HTR-8/SVneo (cell line): ENCODE measurements around the gene SLBP.
A peak's percentile ranks its signal among the peaks of the same experiment; 100 is the strongest.

Experiments used
- DNase-seq: peaks from one replicate; pipeline ENCODE4 v3.0.0; 2011; ENCODE audit warnings: low spot score, mixed read lengths; ENCODE audit not compliant: insufficient read length
- FAIRE-seq: peaks from 2 replicates; lab custom pipeline; 2011; peaks lifted over from hg19 to GRCh38; lab: Jason Lieb, UNC

SLBP gene

DNA sequence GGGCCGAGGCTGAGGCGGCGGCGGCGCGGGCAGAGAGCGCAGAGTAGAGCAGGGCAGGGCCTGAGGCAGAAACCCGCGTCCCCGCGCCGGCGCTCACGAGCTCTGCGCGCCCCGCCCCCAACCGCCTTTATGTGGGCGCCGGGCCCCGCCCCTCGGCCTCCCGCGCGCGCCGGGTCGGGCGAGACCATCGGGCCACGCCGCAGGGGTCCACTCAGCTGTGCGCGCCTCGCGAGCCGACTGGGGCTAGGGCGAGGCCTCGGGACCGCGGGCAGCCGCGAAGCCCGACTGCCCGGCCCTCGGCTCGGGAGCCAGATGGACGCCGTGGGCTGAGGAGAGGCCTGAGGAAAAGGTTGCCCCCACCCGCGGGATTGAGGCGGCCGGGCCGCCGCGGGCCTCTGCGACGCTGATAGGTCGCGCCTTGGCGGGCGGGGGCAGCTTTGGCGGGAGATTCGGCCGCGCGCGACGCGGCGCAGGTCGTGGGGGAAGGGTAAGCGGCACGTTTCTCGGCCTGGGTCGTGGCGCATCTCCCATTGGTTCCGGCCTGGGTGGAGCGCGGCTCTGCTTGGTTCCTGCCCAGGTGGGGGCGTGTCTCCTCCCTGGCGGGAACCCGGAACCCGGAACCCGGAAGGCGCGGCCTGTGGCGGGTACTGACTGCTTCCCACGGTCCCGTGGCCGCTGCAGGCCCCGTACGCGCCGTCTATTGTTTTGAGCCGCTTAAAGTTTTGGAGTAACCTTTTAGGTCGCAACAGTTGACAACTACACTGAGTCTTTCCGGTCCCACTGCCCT, at the start of gene SLBP:
Gene SLBP (minus strand): TSS at position 104 of the 787 bp plus-strand sequence. CDS start 131 bp downstream, outside the sequence.
- DNase-seq = peak; percentile 96
- FAIRE-seq = peak; percentile 80

DNA sequence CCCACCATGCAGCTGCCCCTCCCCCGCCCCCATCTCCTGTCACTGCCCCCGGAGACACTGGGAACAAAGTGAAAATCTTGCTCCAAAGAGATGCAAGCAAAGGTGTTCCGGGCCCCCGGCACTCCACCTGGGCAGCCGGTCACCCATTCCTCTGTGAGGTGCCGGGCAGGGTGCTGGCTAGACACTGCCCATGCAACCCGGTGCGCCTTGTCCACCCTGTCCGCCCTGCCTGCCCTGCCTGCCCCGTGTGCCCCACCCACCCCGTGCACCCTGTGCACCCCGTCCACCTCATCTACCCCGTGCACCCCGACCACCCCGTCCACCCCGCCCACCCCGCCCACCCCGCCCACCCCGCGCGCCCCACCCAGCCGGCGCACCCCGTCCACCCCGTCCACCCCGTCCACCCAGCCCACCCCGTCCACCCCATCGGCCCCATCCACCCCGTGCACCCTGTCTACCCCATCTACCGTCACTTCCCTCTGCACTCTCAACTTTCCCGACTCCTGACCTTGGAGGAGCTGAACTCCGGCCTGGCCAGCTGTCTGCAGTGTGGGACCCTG, 49.1 kb upstream of the SLBP start:
- no peak for FAIRE-seq

DNA sequence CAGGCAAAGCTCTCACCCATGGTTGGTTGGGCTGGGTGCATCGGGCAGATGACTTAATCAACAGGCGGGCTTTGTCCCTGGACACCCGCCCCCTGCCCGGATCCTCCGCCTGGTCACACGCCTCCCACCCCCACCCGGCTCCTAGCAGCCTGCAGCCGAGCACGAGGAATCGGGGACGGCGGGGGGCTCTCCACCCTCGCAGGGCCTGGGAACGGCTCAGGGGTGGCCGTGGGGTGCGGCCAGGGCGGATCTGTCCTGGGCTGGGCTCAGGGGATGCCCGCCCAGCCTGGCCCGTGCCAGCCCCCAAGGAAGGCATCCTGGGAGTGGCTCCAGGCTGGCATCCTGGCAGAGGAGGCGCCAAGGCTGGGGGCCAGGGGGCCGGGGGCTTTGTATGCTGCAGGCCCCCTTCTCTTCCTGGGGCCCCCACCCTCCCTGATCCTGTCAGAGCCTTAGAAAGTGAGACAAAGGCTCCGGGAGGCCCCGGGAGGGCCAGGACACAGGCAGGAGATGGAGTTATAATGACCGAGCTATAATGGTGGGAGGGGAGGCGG, 48.5 kb upstream of the SLBP start:
- DNase-seq (no peak), FAIRE-seq (no peak)

More for the DNA sequence above, 49.1 kb upstream of the SLBP start:
- DNase-seq = no peak

DNA sequence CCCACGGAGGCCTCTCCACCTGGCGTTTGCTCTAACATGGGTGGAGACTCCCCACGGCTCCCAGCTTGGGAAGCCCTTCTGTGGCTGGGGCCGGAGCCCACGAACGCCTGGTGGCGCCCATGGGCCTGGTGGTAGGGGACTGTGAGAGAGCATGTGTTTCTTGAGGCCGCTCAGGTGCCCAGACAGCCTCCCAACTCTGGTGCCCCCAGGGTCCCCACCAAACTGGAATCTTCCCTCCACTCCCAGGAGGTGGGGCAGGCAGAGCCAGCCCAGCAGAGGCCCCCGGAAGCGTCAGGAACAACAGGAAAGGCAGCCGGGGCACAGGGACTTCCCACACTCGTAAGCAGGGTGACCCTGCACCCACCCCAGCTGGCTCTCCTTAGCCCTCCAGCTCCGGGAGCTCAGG, 47.7 kb upstream of the SLBP start:
- no peak for FAIRE-seq
- DNase-seq = no peak

DNA sequence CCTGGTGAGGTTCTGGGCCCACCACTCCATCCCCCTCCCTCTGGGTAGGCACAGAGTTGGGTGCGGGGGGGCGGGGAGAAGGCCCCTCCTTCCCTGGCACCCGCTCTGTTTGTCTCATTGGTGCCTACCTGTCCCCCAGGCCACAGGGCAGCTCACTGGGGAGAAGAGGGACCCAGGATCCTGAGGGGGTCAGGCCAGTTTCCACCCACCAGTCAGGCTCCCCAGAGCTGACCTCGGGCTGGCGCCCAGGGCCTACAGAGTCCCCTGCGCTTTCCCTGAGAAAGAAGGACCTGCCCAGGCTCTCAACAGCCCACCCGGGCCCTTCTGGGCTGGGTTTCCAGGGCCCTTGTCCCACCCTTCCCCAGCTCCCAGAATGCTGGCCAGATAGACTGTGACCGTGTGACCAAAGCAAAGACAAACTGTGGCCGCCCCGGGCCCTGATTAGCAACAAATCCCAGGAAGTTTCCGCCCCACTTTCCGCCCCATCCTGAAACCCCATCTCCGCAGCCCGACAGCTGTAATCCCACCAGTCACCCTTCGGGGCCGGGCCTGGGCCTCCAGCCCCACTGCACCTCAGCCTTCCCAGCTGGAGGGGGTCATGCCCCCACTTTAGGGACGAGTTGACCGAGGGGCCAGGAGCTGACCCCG, 47.2 kb upstream of the SLBP start:
- DNase-seq (no peak), FAIRE-seq (no peak)

DNA sequence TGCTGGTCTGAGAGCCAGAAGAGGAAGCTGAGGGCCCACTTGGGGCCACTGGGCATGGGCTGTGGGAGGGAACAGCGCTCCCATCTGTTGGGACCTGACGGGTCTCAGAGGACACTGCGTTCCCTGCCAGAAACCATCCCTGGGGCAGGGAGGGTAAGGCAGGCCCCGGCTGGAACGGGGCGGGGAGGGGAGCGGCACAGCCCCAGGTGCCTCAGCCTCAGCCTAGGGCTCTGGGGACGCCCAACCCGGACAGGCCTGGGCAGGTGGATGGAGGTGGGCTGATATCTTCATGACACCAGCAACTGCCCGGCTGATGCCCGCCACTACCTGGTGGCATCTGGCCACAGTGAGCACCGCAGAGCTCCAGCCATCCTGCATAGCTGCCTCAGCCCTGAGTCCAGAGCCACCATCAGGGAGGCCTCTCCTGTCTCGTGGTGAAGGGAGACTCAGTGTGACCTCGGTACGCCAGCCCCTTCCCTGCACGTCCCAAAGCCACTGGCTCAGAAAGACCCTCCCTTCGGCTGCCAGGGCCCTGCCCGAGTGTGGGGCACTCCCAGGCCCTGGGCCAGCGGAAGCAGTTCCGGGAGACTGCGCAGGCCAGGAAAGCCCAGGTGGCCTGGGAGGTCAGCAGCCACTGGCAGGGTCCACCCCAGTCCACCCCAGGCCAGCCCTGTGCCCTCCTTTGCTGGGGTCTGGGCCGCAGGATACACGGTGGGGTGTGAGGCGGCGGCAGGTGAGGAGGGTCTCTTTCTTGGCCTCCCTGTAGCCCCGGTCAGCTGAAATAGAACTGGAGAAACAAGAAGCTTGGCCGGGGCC, 46.4 kb upstream of the SLBP start:
- FAIRE-seq = no peak
- no peak for DNase-seq

DNA sequence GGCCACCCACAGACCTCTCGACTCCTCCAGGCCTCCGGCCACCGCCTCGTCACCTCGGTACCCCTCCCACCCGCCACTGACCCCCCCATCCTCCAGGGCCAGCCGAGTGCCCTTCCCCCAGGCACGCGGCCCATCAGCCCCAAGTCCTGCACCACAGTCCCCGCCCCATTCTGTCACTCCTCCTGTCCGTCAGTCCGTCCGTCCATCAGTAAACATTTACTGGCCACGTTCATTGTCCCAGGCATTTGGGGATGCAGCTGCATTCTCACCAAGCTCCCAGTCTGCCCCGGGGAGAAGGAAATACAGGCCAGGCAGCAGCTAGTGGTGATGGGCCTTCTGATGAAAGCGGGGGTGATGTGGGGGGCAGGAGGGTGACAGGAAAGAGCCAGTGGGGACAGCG, 45.7 kb upstream of the SLBP start:
- DNase-seq (no peak), FAIRE-seq (no peak)

DNA sequence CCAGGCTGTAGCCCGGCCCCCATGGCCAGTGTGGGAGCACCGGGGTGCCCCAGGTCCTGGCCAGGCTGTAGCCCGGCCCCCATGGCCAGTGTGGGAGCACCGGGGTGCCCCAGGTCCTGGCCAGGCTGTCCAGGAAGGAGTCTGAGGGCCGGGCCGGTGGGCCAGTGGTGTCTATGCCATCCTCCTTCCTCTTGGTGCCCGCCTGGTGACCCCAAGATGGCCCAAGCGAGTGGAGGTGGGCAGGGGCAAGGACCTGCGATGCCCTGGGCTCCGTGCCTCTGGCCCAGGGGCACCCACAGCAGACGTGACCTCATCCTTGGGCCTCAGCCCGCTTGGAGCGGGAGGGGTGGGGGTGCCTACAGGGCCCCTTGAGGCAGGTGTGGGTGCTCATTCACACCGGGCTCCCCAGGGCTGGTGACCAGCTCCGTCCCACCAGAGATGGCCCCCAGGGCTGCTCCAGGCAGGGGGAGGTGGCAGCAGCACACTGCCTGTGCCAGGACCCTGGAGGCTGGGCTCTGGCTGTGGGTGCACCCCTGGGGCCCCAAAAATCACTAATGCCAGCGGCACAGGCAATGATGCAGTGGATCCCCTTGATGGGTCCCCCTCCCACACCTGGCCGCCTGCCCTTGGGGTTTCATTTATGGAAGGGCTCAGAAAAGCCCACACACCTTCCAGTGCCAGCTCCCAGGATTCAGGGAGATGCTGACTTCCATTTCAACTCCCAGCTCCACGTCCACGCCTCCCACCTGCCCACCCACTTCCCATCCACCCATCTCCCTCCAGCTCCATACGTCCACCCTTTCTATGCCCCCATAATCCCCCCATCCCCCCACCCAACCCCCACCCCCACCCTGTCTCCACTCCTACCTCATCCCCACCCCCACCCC, 45.0 kb upstream of the SLBP start:
- DNase-seq = no peak
- no peak for FAIRE-seq

DNA sequence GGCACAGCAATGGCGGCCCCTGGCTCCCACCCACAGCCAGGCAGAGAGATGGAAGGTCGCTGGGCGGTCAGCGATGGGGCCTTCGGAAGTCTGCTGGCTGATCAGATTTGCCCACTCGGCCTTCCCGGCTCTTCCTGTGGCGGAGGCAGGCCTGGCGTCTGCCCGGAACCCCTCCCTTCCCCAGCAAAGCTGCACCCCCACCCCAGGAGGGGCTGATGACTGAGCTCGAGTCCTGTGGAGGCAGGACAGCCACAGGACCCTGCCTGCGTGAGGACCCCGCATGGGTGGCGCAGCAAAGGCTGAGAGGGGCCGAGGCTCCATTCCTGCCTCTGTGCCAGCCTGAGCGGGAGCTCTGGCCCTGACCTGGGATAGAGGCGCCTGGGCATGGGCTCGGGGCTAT, 44.0 kb upstream of the SLBP start:
- no peak for FAIRE-seq
- no peak for DNase-seq

DNA sequence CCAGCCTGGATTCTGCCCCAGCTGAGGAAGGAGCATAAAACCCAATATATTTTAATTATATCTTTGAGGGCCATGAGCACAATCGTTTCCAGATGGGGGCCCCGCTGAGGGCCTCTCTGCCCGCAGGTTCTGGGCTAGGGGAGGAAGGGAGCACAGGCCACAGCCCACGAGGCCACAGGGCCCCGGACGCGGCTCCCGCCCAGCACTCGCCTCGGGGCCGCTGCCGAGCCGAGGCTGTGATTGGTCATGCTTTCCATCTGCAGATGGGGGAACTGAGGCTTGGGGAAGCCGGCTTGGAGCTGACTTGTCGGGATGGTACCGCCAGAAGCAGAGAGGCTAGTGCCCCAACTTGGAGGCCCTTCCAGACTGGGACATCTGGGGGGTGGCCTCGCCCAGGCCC, 43.2 kb upstream of the SLBP start:
- FAIRE-seq = no peak
- DNase-seq = no peak

DNA sequence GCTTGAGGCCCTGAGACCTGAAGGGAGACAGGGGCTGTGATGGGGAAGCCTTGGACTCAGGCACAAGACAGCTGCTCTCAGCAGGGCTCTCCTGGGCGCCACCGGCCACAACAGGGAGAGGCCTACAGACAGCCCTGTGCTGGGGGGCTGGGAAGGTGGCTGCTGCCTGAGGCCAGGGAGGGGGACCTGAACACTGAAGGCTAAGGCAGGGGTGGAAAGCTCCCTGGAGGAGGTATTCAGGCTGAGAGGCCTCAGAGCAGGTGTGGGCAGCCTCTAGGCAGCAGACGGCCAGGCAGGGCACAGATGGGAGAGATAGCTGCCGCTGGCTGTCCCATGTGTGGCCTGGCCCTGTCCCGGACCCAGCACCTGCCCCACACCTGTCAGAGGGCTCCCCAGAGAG, 42.2 kb upstream of the SLBP start:
- DNase-seq (no peak), FAIRE-seq (no peak)

DNA sequence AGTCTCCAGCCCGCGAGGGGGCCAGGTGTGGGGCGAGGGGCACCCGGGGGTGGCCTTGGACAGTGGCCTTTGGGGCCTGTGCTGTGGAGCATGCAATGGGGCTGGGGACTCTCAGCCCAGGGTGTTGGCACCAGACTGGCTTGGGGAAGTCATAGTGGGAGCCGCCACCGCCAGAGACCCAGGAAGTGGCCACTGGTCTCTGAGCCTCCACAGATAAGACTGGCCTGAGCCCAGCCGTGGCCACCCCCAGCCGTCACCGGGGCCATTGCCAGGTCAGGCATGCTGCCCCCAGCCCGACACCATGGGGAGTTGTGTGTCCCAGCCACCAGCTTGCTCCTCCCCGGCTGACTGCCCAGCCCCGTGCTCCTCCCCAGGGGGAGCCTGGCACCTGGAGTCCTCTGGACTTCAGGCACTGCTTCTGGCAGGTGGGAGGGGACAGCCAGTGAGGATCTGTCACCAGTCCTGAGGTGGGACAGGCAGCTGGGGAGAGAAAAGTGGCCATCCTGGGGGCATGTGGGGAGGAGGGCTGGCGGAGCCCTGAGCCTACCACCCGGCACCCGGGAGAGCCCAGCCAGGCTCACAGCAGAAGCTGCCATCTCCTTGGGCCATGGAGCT, 41.7 kb upstream of the SLBP start:
- FAIRE-seq (no peak), DNase-seq (no peak)

DNA sequence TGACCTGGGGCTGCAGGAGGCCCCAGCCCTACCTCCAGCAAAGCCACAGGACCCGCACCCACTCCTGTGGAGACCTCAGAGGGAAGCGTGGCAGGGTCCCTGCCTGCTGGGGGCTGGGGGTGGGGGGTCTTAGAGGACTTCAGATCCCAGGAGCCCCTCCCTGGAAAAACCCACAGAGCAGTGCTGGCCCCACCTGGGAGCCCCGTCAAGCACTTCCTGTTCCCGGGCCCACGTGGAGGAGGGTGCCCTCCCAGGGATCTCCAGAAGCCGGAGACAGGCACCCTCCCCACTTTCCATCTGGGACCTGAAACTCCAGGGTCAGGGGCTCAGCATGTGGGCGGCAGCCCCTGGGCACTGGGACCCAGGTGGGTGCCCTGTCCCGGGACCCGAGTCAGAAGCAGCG, 41.2 kb upstream of the SLBP start:
- FAIRE-seq = no peak

DNA sequence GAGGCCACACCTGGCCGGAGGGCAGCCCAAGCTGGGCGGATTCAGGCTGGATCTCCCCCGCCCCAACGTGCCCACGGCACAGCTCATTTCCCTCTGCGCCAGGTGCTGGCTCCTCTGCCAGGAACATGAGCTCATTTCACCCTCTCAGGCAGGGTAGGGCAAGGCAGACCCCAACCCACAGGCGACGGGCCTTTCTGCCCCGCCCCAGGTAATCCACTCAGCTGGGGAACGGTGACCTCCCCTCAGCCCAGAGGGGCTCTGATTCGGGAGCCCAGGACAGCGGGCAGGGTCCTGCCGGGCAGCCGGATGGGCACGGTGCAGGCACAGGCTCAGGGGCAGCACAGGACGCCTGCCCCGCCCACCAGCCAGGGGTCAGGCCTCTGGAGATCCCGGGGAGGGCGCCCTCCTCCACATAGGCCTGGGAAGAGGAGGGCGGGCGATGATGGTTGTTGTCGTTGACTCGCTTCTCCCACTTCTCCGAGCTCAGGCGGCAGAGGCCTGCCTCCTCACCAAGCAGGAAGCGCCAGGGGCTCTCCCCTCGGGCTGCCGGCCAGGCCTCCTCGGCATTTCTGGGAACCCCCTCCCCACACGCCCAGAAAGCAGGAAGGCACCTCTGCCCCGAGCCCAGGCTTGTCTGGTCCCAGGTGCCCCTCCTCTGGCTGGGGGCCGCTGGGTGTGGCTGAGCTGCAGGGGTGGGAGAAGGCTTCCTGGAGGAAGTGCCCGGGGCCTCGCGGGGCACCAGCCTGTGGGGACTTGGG, 40.3 kb upstream of the SLBP start:
- no peak for FAIRE-seq
- no peak for DNase-seq

More for the DNA sequence above, 41.2 kb upstream of the SLBP start:
- DNase-seq = no peak

DNA sequence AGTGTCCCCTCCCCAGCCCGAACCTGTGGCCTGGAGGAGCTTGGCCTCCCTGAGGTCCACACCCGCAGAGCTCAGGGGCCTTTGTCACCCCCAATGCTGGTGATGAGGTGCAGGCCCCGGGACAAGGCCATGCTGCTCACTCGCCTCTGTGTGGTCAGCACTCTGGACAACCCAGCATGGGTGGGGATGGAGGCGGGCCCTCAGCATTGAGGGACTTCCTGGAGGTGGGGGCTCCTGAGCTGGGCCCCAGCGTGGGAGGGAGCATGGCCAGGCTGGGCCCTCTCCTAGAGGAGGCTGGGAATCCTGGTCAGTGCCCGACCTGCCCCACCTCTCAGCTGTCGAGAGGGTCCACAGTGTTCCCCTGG, 39.8 kb upstream of the SLBP start:
- DNase-seq (no peak), FAIRE-seq (no peak)

DNA sequence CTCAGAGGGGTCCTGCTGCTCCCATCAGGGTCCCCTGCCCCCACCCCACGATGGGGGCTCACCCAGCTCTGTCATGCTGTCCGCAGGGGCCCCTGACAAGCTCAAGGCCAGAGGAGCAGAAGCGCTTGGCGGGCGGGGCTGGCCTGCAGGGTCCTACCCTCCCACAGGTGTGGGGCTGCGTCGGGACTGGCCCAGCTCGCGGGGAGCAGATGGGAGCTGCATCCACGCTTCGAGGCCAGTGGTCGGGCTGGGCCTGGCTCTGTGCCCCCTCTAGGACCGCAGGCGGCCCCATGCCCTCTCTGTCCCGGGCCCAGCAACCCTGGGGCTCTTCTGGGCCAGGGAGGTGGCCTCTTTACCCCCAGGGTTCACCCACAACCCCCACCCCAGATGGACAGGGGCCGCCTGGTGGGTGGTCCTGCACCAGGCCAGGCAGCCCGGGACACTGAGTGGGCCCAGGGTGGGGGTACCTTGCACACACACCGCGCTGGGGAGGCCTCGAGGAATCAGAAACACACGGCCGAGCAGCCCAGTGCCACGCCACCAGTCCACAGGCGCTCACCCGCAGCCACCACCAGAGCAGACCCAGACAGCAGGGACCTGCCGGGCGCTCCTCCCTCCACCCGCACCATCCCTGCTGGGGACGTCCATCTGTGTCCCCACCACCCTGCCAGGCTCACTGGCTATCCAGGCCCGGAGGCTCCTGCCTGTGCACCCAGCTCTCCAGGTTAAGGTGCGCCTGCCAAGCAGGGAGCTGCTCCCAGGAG, 39.2 kb upstream of the SLBP start:
- FAIRE-seq = no peak
- DNase-seq = no peak

DNA sequence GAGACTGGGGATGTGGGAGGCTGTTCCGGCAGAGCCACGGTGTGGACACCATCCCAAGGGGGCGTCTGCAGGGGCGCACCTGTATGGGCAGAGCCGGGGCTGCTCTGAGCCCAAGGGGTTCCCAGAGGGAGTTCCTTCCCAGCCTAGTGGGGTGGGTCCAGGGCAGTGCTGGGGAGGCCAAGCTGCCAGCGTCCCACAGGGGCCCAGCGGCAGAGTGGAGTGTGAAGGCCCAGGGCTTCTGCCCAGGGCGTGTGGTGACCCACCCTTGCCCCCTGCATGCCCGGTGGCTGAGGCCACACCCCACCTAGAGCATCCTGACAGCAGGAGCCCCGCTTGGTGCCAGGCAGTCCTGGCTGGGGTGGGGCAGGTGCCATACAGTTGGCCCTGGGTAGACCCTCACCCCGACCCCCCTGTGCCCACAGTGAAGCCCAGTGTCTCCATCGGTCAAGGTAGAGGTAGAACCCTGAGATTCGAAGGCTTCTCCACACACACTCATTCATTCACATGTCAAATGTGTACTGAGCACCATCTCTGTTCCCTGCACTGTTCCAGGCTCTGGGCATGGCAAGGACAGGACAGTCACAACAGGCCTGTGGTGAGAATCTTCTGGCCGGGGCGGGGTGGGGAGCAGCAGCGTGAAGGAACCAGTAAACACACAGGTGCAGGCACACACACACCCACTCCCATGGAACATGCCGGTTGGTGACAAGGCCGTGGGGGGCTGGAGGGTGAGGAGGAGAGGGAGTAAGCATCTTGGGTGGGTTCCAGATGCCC, 38.4 kb upstream of the SLBP start:
- DNase-seq = no peak
- no peak for FAIRE-seq
